SK-N-SH treated with all-trans-retinoic acid at 6 μM for 48 hours (cell line): ENCODE measurements around the gene SLC2A13.

Experiments
- ZFP3 ChIP-seq: fragments of 250-450 bp; sonication (Bioruptor Pico); IDR thresholded peaks from 2 replicates; pipeline ENCODE4 v1.5.0; 2020; ENCODE audit warnings: mild to moderate bottlenecking, moderate library complexity
- TF ChIP-seq, protein P1 (sequence below): fragments of 250-450 bp; sonication (Bioruptor Pico); IDR thresholded peaks from 2 replicates; pipeline ENCODE4 v1.8.0; 2020; ENCODE audit warnings: mild to moderate bottlenecking, moderate library complexity, borderline replicate concordance
- TF ChIP-seq, protein P2 (sequence below): fragments of 250-450 bp; sonication (Bioruptor Pico); IDR thresholded peaks from 2 replicates; pipeline ENCODE4 v1.5.1; 2020; ENCODE audit warnings: low read depth, mild to moderate bottlenecking, moderate library complexity
- TF ChIP-seq, protein P3 (sequence below): fragments of 250-450 bp; sonication (Bioruptor Pico); IDR thresholded peaks from 2 replicates; pipeline ENCODE4 v1.5.0; 2020; ENCODE audit warnings: mild to moderate bottlenecking, moderate library complexity

DNA sequence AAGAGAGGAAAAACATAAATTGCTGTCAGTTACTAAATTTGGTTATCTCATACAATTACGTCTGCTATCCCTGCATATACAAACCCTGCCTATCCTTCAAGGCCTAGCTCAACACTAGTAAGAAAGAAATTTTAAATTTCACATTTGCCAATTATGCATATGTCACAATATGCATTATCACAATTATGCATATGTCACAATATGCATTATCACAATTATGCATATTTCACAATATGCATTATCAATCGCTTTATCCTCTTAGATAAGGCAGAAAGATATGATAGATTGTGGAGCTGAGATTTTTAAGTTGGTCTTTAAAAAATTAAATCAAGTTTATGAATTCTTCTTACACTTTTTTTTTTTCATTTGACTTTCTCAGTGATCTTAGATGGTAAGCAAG lies 291.3 kb downstream of the SLC2A13 start:
- TF ChIP-seq, protein P1, sequence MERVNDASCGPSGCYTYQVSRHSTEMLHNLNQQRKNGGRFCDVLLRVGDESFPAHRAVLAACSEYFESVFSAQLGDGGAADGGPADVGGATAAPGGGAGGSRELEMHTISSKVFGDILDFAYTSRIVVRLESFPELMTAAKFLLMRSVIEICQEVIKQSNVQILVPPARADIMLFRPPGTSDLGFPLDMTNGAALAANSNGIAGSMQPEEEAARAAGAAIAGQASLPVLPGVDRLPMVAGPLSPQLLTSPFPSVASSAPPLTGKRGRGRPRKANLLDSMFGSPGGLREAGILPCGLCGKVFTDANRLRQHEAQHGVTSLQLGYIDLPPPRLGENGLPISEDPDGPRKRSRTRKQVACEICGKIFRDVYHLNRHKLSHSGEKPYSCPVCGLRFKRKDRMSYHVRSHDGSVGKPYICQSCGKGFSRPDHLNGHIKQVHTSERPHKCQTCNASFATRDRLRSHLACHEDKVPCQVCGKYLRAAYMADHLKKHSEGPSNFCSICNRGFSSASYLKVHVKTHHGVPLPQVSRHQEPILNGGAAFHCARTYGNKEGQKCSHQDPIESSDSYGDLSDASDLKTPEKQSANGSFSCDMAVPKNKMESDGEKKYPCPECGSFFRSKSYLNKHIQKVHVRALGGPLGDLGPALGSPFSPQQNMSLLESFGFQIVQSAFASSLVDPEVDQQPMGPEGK (CRISPR knock-in tag) = no peak
- no peak for TF ChIP-seq ZFP3 (CRISPR knock-in tag)
- TF ChIP-seq, protein P2, sequence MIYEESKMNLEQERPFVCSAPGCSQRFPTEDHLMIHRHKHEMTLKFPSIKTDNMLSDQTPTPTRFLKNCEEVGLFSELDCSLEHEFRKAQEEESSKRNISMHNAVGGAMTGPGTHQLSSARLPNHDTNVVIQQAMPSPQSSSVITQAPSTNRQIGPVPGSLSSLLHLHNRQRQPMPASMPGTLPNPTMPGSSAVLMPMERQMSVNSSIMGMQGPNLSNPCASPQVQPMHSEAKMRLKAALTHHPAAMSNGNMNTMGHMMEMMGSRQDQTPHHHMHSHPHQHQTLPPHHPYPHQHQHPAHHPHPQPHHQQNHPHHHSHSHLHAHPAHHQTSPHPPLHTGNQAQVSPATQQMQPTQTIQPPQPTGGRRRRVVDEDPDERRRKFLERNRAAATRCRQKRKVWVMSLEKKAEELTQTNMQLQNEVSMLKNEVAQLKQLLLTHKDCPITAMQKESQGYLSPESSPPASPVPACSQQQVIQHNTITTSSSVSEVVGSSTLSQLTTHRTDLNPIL (CRISPR knock-in tag) = no peak
- TF ChIP-seq, protein P3, sequence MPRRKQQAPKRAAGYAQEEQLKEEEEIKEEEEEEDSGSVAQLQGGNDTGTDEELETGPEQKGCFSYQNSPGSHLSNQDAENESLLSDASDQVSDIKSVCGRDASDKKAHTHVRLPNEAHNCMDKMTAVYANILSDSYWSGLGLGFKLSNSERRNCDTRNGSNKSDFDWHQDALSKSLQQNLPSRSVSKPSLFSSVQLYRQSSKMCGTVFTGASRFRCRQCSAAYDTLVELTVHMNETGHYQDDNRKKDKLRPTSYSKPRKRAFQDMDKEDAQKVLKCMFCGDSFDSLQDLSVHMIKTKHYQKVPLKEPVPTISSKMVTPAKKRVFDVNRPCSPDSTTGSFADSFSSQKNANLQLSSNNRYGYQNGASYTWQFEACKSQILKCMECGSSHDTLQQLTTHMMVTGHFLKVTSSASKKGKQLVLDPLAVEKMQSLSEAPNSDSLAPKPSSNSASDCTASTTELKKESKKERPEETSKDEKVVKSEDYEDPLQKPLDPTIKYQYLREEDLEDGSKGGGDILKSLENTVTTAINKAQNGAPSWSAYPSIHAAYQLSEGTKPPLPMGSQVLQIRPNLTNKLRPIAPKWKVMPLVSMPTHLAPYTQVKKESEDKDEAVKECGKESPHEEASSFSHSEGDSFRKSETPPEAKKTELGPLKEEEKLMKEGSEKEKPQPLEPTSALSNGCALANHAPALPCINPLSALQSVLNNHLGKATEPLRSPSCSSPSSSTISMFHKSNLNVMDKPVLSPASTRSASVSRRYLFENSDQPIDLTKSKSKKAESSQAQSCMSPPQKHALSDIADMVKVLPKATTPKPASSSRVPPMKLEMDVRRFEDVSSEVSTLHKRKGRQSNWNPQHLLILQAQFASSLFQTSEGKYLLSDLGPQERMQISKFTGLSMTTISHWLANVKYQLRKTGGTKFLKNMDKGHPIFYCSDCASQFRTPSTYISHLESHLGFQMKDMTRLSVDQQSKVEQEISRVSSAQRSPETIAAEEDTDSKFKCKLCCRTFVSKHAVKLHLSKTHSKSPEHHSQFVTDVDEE = no peak
